Natural killer cell (primary cell): ENCODE data around the gene RTL10. TPM values are rescaled to one million over a fixed set of nuclear protein-coding genes. Genes with fewer than 3 reads are reported as not detected.

Experiments used
- ATAC-seq, 3 donors: fragments of 150-1000 bp in 2 of 3; fragments of 200-7000 bp in 1 of 3; cut with Tn5 transposase; 1 replicate in 1 of 3; 2 replicates in 2 of 3; pipeline ENCODE4 v1.10.0; 2021; ENCODE audit warnings: mild to moderate bottlenecking in 2 of 3, moderate library complexity in 2 of 3
- DNase-seq, 2 donors: peaks; one replicate each; pipeline versions ENCODE4 v3.0.0 to v3.0.0-alpha.2; 2013 to 2021; ENCODE audit warnings: mixed read lengths in 1 of 2
- H3K27ac ChIP-seq: one replicate; pipeline ENCODE4 v1.5.1; 2013; ENCODE audit warnings: mild to moderate bottlenecking, low read length
- H3K27me3 ChIP-seq: one replicate; pipeline ENCODE4 v1.6.1; 2013; ENCODE audit warnings: low read length; ENCODE audit not compliant: control insufficient read depth, insufficient read depth
- H3K36me3 ChIP-seq: one replicate; pipeline ENCODE4 v1.6.1; 2013; ENCODE audit warnings: low read length; ENCODE audit not compliant: control insufficient read depth, insufficient read depth
- H3K4me1 ChIP-seq: one replicate; pipeline ENCODE4 v1.6.1; 2013; ENCODE audit warnings: low read length; ENCODE audit not compliant: control insufficient read depth, insufficient read depth
- H3K4me3 ChIP-seq: one replicate; pipeline ENCODE4 v1.5.1; 2013; ENCODE audit warnings: low read length
- H3K9me3 ChIP-seq: one replicate; pipeline ENCODE4 v1.6.1; 2013; ENCODE audit warnings: low read length; ENCODE audit not compliant: control insufficient read depth, insufficient read depth
- H3K27ac Mint-ChIP-seq, 2 donors: one replicate each; pipeline ENCODE4 v1.8.0; 2022; ENCODE audit warnings: mild to moderate bottlenecking in 2 of 2, mixed read lengths in 2 of 2, moderate library complexity in 1 of 2
- H3K27me3 Mint-ChIP-seq, 2 donors: one replicate each; pipeline ENCODE4 v1.8.0; 2022; ENCODE audit warnings: low read depth in 2 of 2, mixed read lengths in 2 of 2
- H3K36me3 Mint-ChIP-seq: one replicate; pipeline ENCODE4 v1.8.0; 2022; ENCODE audit warnings: mixed read lengths
- H3K4me1 Mint-ChIP-seq, 2 donors: one replicate each; pipeline ENCODE4 v1.8.0; 2022; ENCODE audit warnings: mixed read lengths in 2 of 2
- H3K4me3 Mint-ChIP-seq: one replicate; pipeline ENCODE4 v1.8.0; 2022; ENCODE audit warnings: mild to moderate bottlenecking, moderate library complexity, mixed read lengths
- H3K9me3 Mint-ChIP-seq, 2 donors: one replicate each; pipeline ENCODE4 v1.8.0; 2022; ENCODE audit warnings: mixed read lengths in 2 of 2
- CTCF ChIP-seq: fragments of 200-600 bp; IDR thresholded peaks from one replicate; pipeline ENCODE4 v1.8.0; 2022; ENCODE audit warnings: antibody characterized with exemption
- WGBS: methylation state at CpG from one replicate; pipeline ENCODE4 v1.1.7; 2013; ENCODE audit warnings: missing lambda C conversion rate; ENCODE audit not compliant: insufficient coverage; 5-methylcytosine and 5-hydroxymethylcytosine counted together
- intact Hi-C: fragments of 100-400 bp; cut with micrococcal nuclease; formaldehyde crosslinking; loops from one replicate; pipeline ENCODE4 v1.14.2; 2022
- total RNA-seq, 4 donors: library from RNA; stranded (reverse); fragments of 120-200 nt in 1 of 4; gene quantifications; one replicate each; pipeline versions ENCODE4 v1.2.3 to v1.2.4, GENCODE V29; 2013 to 2022

The RTL10 gene
- total RNA-seq, 3 donors from 2014 or later (not counting 1 experiment from before 2014, with no cell fraction given) = 6.4 to 12.5 (median 11.7) TPM

DNA sequence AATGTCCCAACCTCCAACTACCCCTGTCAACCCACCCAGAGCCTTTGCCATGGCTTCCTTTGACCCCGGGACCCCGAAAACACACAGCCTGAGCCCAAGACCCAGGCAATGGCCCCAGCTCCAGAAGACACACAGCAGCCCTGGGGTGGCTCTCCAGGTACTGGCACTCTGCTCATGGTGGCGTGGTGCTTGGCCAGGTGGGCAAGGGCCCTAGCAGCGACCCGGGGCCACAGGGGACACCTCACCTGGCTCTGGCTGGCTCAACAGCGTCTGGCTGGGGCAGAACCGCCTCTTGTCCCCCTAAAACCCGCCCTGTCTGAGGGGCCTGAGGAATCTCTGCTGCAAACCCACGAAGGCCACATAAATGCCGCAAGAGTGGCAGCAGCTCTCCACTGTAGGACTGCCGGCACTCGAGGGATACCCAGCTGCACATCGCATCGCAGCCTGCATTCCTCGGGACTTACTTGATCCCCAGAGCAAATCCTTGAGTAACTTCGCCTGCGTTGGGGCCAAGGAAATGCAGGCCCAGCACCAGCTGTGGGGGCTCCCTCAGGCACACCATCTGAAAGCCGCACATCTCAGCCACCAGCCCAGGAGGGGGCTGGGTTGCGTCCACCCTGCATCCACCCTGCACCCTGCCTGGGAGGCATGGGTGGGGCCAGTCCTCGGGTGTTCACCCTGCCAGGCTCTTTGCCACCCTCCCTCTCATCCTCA lies 23.1 kb upstream of the RTL10 start:
- ATAC-seq (no peak), DNase-seq (no peak)
- Mint-ChIP-seq H3K27ac (no peak overlapping the region), H3K36me3 (no peaks in the 10 kb centered on the region), H3K27me3 (no peaks in the 10 kb centered on the region), H3K4me1 (no peaks in the 10 kb centered on the region), H3K9me3 (no peaks in the 10 kb centered on the region), H3K4me3 (no peak overlapping the region)
- intact Hi-C loops = no loop called here
- Histone ChIP-seq H3K27me3 (no peaks in the 10 kb centered on the region), H3K4me1 (no peaks in the 10 kb centered on the region), H3K4me3 (no peak overlapping the region), H3K9me3 (no peaks in the 10 kb centered on the region), H3K27ac (no peak overlapping the region), H3K36me3 (no peaks in the 10 kb centered on the region)
- WGBS = 93% methylated on average over 20 of the region's 20 CpGs
- no peak for TF ChIP-seq CTCF

DNA sequence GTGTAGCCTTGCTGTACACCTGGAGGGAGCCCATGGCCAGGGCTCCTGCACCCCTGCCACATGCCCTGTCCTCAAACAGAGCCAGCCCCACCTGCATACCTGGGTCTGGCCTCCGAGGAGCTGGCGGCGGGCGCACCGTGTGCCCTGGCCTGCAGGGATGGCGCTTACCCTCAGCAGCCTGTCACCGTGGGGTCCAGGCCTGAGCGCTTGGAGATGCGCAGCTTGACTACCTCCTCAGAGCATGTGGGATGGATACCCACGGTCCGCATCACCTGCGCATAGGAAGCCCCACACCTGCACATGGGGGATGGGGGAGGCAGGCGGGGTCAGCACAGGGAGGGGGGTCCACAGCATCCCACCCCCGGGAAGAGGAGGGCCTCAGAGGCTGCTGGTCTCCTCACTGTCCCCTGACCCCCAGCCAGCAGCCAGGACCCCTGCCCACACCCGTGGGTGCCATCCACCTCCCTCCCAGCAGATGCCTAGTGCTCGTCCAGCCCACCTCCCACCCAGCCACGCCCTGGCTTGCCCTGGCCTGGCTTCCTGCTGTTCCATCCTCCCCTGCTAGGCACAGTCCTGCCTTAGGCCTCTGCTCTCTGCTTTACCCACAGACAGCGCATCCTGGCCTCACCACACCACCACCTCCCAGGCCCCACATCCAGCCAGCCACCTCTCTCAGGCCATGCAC lies 22.4 kb upstream of the RTL10 start:
- DNase-seq (no peak), ATAC-seq (no peak)
- no peaks in the 10 kb centered on the region for H3K4me1 Mint-ChIP-seq
- H3K27ac Mint-ChIP-seq = no peak overlapping the region
- no peaks in the 10 kb centered on the region for H3K36me3 Mint-ChIP-seq
- no peak overlapping the region for H3K4me3 Mint-ChIP-seq
- intact Hi-C loops = no loop called here
- TF ChIP-seq CTCF = no peak
- no peaks in the 10 kb centered on the region for H3K9me3 ChIP-seq
- 93% methylated on average over 18 of the region's 18 CpGs for WGBS
- H3K27ac ChIP-seq = no peak overlapping the region
- H3K27me3 Mint-ChIP-seq = no peaks in the 10 kb centered on the region
- no peak overlapping the region for H3K4me3 ChIP-seq
- H3K36me3 ChIP-seq = no peaks in the 10 kb centered on the region
- H3K4me1 ChIP-seq = no peaks in the 10 kb centered on the region
- no peaks in the 10 kb centered on the region for H3K27me3 ChIP-seq
- H3K9me3 Mint-ChIP-seq = no peaks in the 10 kb centered on the region

- Histone ChIP-seq H3K9me3 (no peaks in the 10 kb centered on the region), H3K4me1 (no peaks in the 10 kb centered on the region), H3K27me3 (no peaks in the 10 kb centered on the region), H3K27ac (no peak overlapping the region), H3K4me3 (no peak overlapping the region), H3K36me3 (no peaks in the 10 kb centered on the region)
- intact Hi-C loops = no loop called here
- H3K4me1 Mint-ChIP-seq = no peaks in the 10 kb centered on the region
- H3K27ac Mint-ChIP-seq = no peak overlapping the region
- 85% methylated on average over 21 of the region's 21 CpGs for WGBS
- TF ChIP-seq CTCF = no peak
- no peaks in the 10 kb centered on the region for H3K36me3 Mint-ChIP-seq
- H3K27me3 Mint-ChIP-seq = no peaks in the 10 kb centered on the region
- no peak for DNase-seq
- H3K9me3 Mint-ChIP-seq = no peaks in the 10 kb centered on the region
- no peak for ATAC-seq
- H3K4me3 Mint-ChIP-seq = no peak overlapping the region
Measured at GRCh38 chr22:19876314-19876940, 21.8 kb upstream of the RTL10 start.
